KBM-7 (cell line): ENCODE measurements around the gene FAM187B.
A peak's percentile ranks its signal among the peaks of the same experiment; 100 is the strongest.
"Not testable (repeated sequence)": the region's sequence is repeated elsewhere in the genome, so short reads cannot be mapped to it uniquely, and the experiment has no call there.

Experiments used
- DNase-seq: peaks from one replicate; pipeline ENCODE4 v3.0.0-alpha.2; 2015
- in situ Hi-C: fragments of 300-500 bp; cut with MboI; formaldehyde crosslinking; loops from 2 replicates; pipeline ENCODE4 v1.14.3; 2020; ENCODE audit warnings: low sequenced_read_pairs, low pct_unique_long_range_greater_than_20kb, mixed read lengths

Gene FAM187B

GRCh38 chr19:35241417-35241816 lies 12.9 kb upstream of the FAM187B start:
- no peak for DNase-seq
- in situ Hi-C loops, result no loop called here

- in situ Hi-C loops, result no loop called here
- DNase-seq, result peak; percentile 54
Measured at GRCh38 chr19:35240327-35240726, 11.8 kb upstream of the FAM187B start.

- DNase-seq, in situ Hi-C loops: not testable (repeated sequence)
Measured at GRCh38 chr19:35239597-35239996, 11.1 kb upstream of the FAM187B start.

- in situ Hi-C loops, result no loop called here
- no peak for DNase-seq
Measured at GRCh38 chr19:35236638-35237400, 8.3 kb upstream of the FAM187B start.

GRCh38 chr19:35232912-35233311 lies 4.4 kb upstream of the FAM187B start:
- in situ Hi-C loops, result no loop called here
- DNase-seq, result no peak

- no peak for DNase-seq
- in situ Hi-C loops, result no loop called here
Measured at GRCh38 chr19:35231956-35232645, 3.6 kb upstream of the FAM187B start.

GRCh38 chr19:35229601-35230000 lies 1.1 kb upstream of the FAM187B start:
- in situ Hi-C loops, result no loop called here
- no peak for DNase-seq

- in situ Hi-C loops, result no loop called here
- DNase-seq, result no peak
Measured at GRCh38 chr19:35226748-35227147, 1.8 kb downstream of the FAM187B start.

GRCh38 chr19:35225951-35226350 lies 2.6 kb downstream of the FAM187B start:
- in situ Hi-C loops, result no loop called here
- DNase-seq, result no peak

- no peak for DNase-seq
- in situ Hi-C loops, result no loop called here
Measured at GRCh38 chr19:35224681-35225571, 3.6 kb downstream of the FAM187B start.

GRCh38 chr19:35223862-35224505 lies 4.6 kb downstream of the FAM187B start:
- in situ Hi-C loops, result no loop called here

GRCh38 chr19:35223084-35223790 lies 5.3 kb downstream of the FAM187B start:
- in situ Hi-C loops, result no loop called here
- DNase-seq, result no peak

More at GRCh38 chr19:35223862-35224505, 4.6 kb downstream of the FAM187B start:
- no peak for DNase-seq

- no peak for DNase-seq
- in situ Hi-C loops, result no loop called here
Measured at GRCh38 chr19:35222373-35223015, 6.0 kb downstream of the FAM187B start.

GRCh38 chr19:35220973-35221590 lies 7.5 kb downstream of the FAM187B start:
- DNase-seq, in situ Hi-C loops: not testable (repeated sequence)

GRCh38 chr19:35220315-35220921 lies 8.1 kb downstream of the FAM187B start:
- in situ Hi-C loops, result no loop called here

GRCh38 chr19:35219008-35219407 lies 9.5 kb downstream of the FAM187B start:
- in situ Hi-C loops, result no loop called here
- no peak for DNase-seq

More at GRCh38 chr19:35220315-35220921, 8.1 kb downstream of the FAM187B start:
- DNase-seq, result peak; percentile 62

- no peak for DNase-seq
- in situ Hi-C loops, result no loop called here
Measured at GRCh38 chr19:35217649-35217990, 10.9 kb downstream of the FAM187B start.
